IPS-20b (cell line): ENCODE measurements around the gene MAGI2.

Experiments used
- H3K27ac ChIP-seq: one replicate; pipeline ENCODE4 v1.5.1; 2013; ENCODE audit warnings: low read length
- H3K27me3 ChIP-seq: 2 replicates; pipeline ENCODE4 v1.6.1; 2013; ENCODE audit warnings: mild to moderate bottlenecking, low read length, inconsistent platforms; ENCODE audit not compliant: insufficient read depth
- H3K36me3 ChIP-seq: 2 replicates; pipeline ENCODE4 v1.6.1; 2013; ENCODE audit warnings: low read depth, mild to moderate bottlenecking, inconsistent platforms, low read length, moderate library complexity; ENCODE audit not compliant: insufficient read depth
- H3K4me1 ChIP-seq: 2 replicates; pipeline ENCODE4 v1.6.1; 2013; ENCODE audit warnings: mild to moderate bottlenecking, control low read depth, inconsistent platforms, low read length, moderate library complexity; ENCODE audit not compliant: insufficient read depth
- H3K4me3 ChIP-seq: 2 replicates; pipeline ENCODE4 v1.5.1; 2013; ENCODE audit warnings: mild to moderate bottlenecking, low read length, inconsistent platforms
- H3K9ac ChIP-seq: 2 replicates; pipeline ENCODE4 v1.6.1; 2013; ENCODE audit warnings: low read depth, mild to moderate bottlenecking, inconsistent platforms, low read length, moderate library complexity
- H3K9me3 ChIP-seq: 2 replicates; pipeline ENCODE4 v1.6.1; 2013; ENCODE audit warnings: mild to moderate bottlenecking, low read depth, low read length, inconsistent platforms; ENCODE audit not compliant: insufficient read depth

MAGI2 gene

GRCh38 chr7:78489476-78490240 is 963.8 kb downstream of the MAGI2 start:
- Histone ChIP-seq H3K27me3 (no peaks in the 10 kb centered on the region), H3K4me3 (peak overlapping the region; percentile 18; the same call in 1 of the 2 replicates), H3K9me3 (no peaks in the 10 kb centered on the region), H3K27ac (no peak overlapping the region), H3K36me3 (peaks cover 7% of the 10 kb centered on the region; the same call in 1 of the 2 replicates), H3K9ac (peak overlapping the region; percentile 54; the same call in 1 of the 2 replicates), H3K4me1 (peaks cover 24% of the 10 kb centered on the region; the same call in 1 of the 2 replicates)

- no peak overlapping the region for H3K27ac ChIP-seq
- peaks cover 7% of the 10 kb centered on the region; the same call in 1 of the 2 replicates for H3K36me3 ChIP-seq
- H3K4me1 ChIP-seq, result peaks cover 20% of the 10 kb centered on the region; the same call in 1 of the 2 replicates
- H3K9ac ChIP-seq, result no peak overlapping the region
- no peaks in the 10 kb centered on the region for H3K27me3 ChIP-seq
- no peak overlapping the region for H3K4me3 ChIP-seq
- H3K9me3 ChIP-seq, result no peaks in the 10 kb centered on the region
These were observed 966.0 kb downstream of the MAGI2 start for GRCh38 chr7:78487464-78487863.

DNA sequence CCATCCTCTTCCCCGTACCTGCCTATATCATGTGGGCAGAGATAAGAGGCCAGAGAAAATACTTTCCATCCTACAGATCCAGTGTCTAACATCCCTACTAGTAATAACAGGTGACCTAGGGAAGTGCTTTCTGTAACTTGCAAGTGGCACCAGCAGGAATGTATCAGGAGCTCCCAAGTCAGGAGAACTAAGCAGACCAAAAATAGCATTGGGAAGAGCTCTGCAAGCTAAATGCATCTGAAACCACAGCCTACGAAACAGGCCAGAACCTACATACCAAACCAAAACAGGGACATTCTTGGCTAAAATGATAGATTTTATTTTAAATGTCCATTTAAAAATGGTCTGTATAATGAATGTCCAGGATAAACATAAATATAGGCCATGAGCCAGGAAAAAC is 974.1 kb downstream of the MAGI2 start:
- Histone ChIP-seq H3K9me3 (no peaks in the 10 kb centered on the region), H3K4me1 (no peaks in the 10 kb centered on the region), H3K27ac (no peak overlapping the region), H3K27me3 (no peaks in the 10 kb centered on the region), H3K36me3 (no peaks in the 10 kb centered on the region), H3K4me3 (no peak overlapping the region), H3K9ac (no peak overlapping the region)

DNA sequence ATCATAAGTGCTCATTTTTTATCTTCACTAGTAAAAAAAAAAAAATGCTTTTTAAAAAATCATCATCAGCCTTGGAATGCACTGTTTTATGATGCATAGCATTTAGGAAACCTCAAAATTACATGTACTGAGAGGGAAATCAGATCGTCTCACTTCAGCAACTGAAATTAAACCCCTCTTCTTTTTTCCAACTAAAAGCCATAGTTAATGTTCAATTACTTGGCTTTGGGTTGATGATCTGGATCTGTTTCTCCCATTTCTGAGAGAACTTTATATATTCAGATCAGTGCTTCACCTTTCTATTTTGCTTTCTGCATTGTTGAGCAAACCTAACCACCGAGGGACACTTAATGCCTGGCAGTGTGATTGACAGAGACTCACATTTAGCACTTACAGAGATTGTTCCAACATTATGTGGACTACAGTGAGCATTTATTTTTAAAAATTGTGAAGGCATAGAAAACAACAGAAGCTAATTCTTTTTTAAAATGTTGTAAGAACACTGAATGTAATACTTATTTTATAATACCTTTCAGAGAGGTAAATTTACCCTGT is 976.5 kb downstream of the MAGI2 start:
- no peaks in the 10 kb centered on the region for H3K36me3 ChIP-seq
- no peak overlapping the region for H3K27ac ChIP-seq
- no peaks in the 10 kb centered on the region for H3K4me1 ChIP-seq
- H3K9ac ChIP-seq, result no peak overlapping the region
- H3K27me3 ChIP-seq, result no peaks in the 10 kb centered on the region
- H3K9me3 ChIP-seq, result no peaks in the 10 kb centered on the region
- no peak overlapping the region for H3K4me3 ChIP-seq

GRCh38 chr7:78473571-78474301 is 979.7 kb downstream of the MAGI2 start:
- Histone ChIP-seq H3K36me3 (no peaks in the 10 kb centered on the region), H3K9ac (no peak overlapping the region), H3K4me1 (no peaks in the 10 kb centered on the region), H3K4me3 (no peak overlapping the region), H3K9me3 (no peaks in the 10 kb centered on the region), H3K27me3 (no peaks in the 10 kb centered on the region), H3K27ac (no peak overlapping the region)

GRCh38 chr7:78473021-78473420 is 980.4 kb downstream of the MAGI2 start:
- H3K4me1 ChIP-seq, result no peaks in the 10 kb centered on the region
- H3K9me3 ChIP-seq, result no peaks in the 10 kb centered on the region
- no peaks in the 10 kb centered on the region for H3K36me3 ChIP-seq
- no peak overlapping the region for H3K9ac ChIP-seq
- H3K4me3 ChIP-seq, result no peak overlapping the region
- no peak overlapping the region for H3K27ac ChIP-seq
- no peaks in the 10 kb centered on the region for H3K27me3 ChIP-seq

GRCh38 chr7:78472519-78472918 is 980.9 kb downstream of the MAGI2 start:
- no peak overlapping the region for H3K9ac ChIP-seq

GRCh38 chr7:78465894-78466293 is 987.6 kb downstream of the MAGI2 start:
- Histone ChIP-seq H3K9ac (0 out of 2 replicates have a peak overlapping the region, but pooled peaks have one; percentile 9), H3K27ac (peak overlapping the region; percentile 14), H3K27me3 (no peaks in the 10 kb centered on the region), H3K4me3 (no peak overlapping the region), H3K9me3 (no peaks in the 10 kb centered on the region), H3K36me3 (no peaks in the 10 kb centered on the region), H3K4me1 (peaks cover 17% of the 10 kb centered on the region)

More at GRCh38 chr7:78472519-78472918, 980.9 kb downstream of the MAGI2 start:
- Histone ChIP-seq H3K36me3 (no peaks in the 10 kb centered on the region), H3K27ac (no peak overlapping the region), H3K27me3 (no peaks in the 10 kb centered on the region), H3K4me1 (no peaks in the 10 kb centered on the region), H3K4me3 (no peak overlapping the region), H3K9me3 (no peaks in the 10 kb centered on the region)

DNA sequence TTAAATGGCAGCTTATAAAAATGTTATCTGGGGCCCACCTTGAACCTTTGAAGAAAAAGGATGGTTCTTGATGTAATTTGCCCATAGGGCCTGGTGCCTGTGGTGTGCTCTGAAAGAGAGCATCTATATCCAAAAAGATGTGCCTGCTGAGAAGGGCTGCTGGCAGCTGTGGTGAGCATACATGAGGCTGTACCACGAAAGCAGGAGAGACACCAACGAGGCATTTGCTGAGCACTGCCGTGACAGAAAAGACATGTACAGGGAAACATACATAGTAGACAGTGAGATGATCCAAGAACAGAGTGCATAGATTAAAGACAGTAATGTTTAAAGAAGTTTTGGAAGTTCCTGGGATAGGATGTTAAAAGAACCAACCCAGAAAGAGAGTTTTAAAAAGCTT is 990.4 kb downstream of the MAGI2 start:
- Histone ChIP-seq H3K9me3 (no peaks in the 10 kb centered on the region), H3K4me3 (no peak overlapping the region), H3K36me3 (no peaks in the 10 kb centered on the region), H3K27me3 (no peaks in the 10 kb centered on the region), H3K9ac (no peak overlapping the region), H3K27ac (no peak overlapping the region), H3K4me1 (peaks cover 17% of the 10 kb centered on the region)

- H3K4me3 ChIP-seq, result no peak overlapping the region
- H3K27ac ChIP-seq, result no peak overlapping the region
- H3K4me1 ChIP-seq, result no peaks in the 10 kb centered on the region
- H3K36me3 ChIP-seq, result no peaks in the 10 kb centered on the region
- H3K9ac ChIP-seq, result no peak overlapping the region
- H3K9me3 ChIP-seq, result no peaks in the 10 kb centered on the region
- H3K27me3 ChIP-seq, result no peaks in the 10 kb centered on the region
These were observed 1002.8 kb downstream of the MAGI2 start for GRCh38 chr7:78450706-78451105.

GRCh38 chr7:78448911-78449310 is 1004.6 kb downstream of the MAGI2 start:
- Histone ChIP-seq H3K36me3 (no peaks in the 10 kb centered on the region), H3K27me3 (no peaks in the 10 kb centered on the region), H3K4me1 (no peaks in the 10 kb centered on the region), H3K4me3 (no peak overlapping the region), H3K9me3 (no peaks in the 10 kb centered on the region), H3K9ac (no peak overlapping the region), H3K27ac (no peak overlapping the region)
